ENCODE data around the gene ARL6IP6. TPM values are rescaled to one million over a fixed set of nuclear protein-coding genes. Genes with fewer than 3 reads are reported as not detected.

ARL6IP6 gene
- total RNA-seq, 1 experiment from 2014 or later, result 38.9 TPM

DNA sequence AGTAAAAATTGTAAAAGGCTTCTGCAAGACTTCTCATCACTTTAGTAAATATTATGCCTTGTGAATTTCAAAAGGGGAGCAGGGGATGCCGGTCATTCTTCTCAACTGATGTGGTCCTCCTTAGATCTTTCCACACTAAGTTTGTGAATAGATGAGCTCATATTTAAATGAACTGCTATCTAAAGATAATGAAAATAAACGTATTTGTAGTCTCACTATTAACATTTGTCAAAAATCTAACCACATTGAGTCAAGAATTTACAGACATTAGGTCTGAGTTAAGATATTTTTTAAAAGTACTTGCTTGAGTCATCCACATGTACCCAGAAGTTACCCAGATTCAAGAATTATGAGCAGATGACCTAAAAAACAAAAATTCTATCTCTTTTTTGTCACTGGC lies 7.7 kb upstream of the ARL6IP6 start:
- in situ Hi-C loops (cut with HindIII; ENCODE audit: low pct_unique_long_range_greater_than_20kb, low sequenced_read_pairs) (no loop called here), intact Hi-C loops (cut with micrococcal nuclease; ENCODE audit: unreplicated experiment) (no loop called here)
- TF ChIP-seq, protein P1, sequence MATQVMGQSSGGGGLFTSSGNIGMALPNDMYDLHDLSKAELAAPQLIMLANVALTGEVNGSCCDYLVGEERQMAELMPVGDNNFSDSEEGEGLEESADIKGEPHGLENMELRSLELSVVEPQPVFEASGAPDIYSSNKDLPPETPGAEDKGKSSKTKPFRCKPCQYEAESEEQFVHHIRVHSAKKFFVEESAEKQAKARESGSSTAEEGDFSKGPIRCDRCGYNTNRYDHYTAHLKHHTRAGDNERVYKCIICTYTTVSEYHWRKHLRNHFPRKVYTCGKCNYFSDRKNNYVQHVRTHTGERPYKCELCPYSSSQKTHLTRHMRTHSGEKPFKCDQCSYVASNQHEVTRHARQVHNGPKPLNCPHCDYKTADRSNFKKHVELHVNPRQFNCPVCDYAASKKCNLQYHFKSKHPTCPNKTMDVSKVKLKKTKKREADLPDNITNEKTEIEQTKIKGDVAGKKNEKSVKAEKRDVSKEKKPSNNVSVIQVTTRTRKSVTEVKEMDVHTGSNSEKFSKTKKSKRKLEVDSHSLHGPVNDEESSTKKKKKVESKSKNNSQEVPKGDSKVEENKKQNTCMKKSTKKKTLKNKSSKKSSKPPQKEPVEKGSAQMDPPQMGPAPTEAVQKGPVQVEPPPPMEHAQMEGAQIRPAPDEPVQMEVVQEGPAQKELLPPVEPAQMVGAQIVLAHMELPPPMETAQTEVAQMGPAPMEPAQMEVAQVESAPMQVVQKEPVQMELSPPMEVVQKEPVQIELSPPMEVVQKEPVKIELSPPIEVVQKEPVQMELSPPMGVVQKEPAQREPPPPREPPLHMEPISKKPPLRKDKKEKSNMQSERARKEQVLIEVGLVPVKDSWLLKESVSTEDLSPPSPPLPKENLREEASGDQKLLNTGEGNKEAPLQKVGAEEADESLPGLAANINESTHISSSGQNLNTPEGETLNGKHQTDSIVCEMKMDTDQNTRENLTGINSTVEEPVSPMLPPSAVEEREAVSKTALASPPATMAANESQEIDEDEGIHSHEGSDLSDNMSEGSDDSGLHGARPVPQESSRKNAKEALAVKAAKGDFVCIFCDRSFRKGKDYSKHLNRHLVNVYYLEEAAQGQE (IDR thresholded peaks at IDR 0.05; ENCODE audit: insufficient read depth in 1 of 2, low read depth in 2 of 2, low read length in 1 of 2), result no peak
- TF ChIP-seq TCF7L2 (IDR thresholded peaks at IDR 0.05; ENCODE audit: low read depth, low read length) (no peak), POLR2AphosphoS5 (IDR thresholded peaks at IDR 0.05; ENCODE audit: low read depth, low read length) (no peak), SIN3A (IDR thresholded peaks at IDR 0.05; ENCODE audit: borderline replicate concordance, insufficient read depth, low read depth, low read length) (no peak)
- TF ChIP-seq, protein P2, sequence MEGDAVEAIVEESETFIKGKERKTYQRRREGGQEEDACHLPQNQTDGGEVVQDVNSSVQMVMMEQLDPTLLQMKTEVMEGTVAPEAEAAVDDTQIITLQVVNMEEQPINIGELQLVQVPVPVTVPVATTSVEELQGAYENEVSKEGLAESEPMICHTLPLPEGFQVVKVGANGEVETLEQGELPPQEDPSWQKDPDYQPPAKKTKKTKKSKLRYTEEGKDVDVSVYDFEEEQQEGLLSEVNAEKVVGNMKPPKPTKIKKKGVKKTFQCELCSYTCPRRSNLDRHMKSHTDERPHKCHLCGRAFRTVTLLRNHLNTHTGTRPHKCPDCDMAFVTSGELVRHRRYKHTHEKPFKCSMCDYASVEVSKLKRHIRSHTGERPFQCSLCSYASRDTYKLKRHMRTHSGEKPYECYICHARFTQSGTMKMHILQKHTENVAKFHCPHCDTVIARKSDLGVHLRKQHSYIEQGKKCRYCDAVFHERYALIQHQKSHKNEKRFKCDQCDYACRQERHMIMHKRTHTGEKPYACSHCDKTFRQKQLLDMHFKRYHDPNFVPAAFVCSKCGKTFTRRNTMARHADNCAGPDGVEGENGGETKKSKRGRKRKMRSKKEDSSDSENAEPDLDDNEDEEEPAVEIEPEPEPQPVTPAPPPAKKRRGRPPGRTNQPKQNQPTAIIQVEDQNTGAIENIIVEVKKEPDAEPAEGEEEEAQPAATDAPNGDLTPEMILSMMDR (IDR thresholded peaks at IDR 0.05), result no peak
- POLR2A ChIA-PET, result interaction anchor here (0.6 kb wide), 1 partner anchor 10 kb away, joined by 4 read pairs; no protein-coding TSS in a partner anchor
- BruUV-seq (replicated peaks), result no TSS peak
- Histone ChIP-seq H3K36me3 (ENCODE audit: control insufficient read depth, insufficient read depth, low read length) (peaks cover 52% of the 10 kb centered on the region), H3K27ac (ENCODE audit: low read length) (no peak overlapping the region), H3K4me1 (ENCODE audit: control insufficient read depth, insufficient read depth, low read length) (peaks cover 16% of the 10 kb centered on the region), H3K27me3 (ENCODE audit: control insufficient read depth, insufficient read depth, low read length) (no peaks in the 10 kb centered on the region), H3K9me3 (ENCODE audit: control insufficient read depth, insufficient read depth, low read depth, low read length) (no peaks in the 10 kb centered on the region; the same call in 1 of the 2 replicates), H3K4me3 (ENCODE audit: low read depth in 2 of 2, low read length in 2 of 2) (no peak overlapping the region)
- ATAC-seq, result no peak
- CTCF ChIA-PET, result no interaction called here
- no peak for DNase-seq (ENCODE audit: low read depth, low spot score)

DNA sequence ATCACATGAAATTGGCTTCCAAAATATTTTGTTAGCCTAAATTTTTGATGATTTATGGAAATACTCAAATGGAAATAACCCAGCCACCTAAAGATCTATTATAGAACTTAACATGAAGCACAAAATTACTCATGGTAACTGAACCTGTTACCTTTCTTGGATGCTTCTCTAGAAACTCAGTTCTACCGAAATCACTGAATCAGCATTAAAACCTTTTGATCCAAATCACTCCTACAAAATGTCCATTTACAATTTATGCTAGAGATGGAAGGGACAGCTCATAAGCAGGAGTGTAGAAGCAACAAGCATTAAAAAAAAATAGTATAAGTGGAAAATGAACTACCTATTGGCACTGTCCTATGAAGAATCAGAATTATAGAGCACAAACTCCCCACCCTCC lies 3.3 kb upstream of the ARL6IP6 start:
- Histone ChIP-seq H3K4me1 (ENCODE audit: control insufficient read depth, insufficient read depth, low read length) (peaks cover 27% of the 10 kb centered on the region), H3K36me3 (ENCODE audit: control insufficient read depth, insufficient read depth, low read length) (peaks cover 57% of the 10 kb centered on the region), H3K27me3 (ENCODE audit: control insufficient read depth, insufficient read depth, low read length) (no peaks in the 10 kb centered on the region), H3K4me3 (ENCODE audit: low read depth in 2 of 2, low read length in 2 of 2) (peak overlapping the region in 1 of 2 experiments; percentile 96; a peak in 1 of 4 replicates), H3K9me3 (ENCODE audit: control insufficient read depth, insufficient read depth, low read depth, low read length) (no peaks in the 10 kb centered on the region), H3K27ac (ENCODE audit: low read length) (no peak overlapping the region)
- in situ Hi-C loops (cut with HindIII; ENCODE audit: low pct_unique_long_range_greater_than_20kb, low sequenced_read_pairs) (no loop called here), intact Hi-C loops (cut with micrococcal nuclease; ENCODE audit: unreplicated experiment) (no loop called here)
- ChIA-PET POLR2A (interaction anchor here (1.1 kb wide), 1 partner anchor 539 kb away, joined by 9 read pairs; the partner anchor contains the start of gene STAM2), CTCF (interaction anchor here (0.7 to 0.8 kb wide), 2 partner anchors 28 to 80 kb away, joined by 5 to 10 read pairs; no protein-coding TSS in a partner anchor)
- ATAC-seq, result no peak
- TF ChIP-seq, protein P1 (IDR thresholded peaks at IDR 0.05; ENCODE audit: insufficient read depth in 1 of 2, low read depth in 2 of 2, low read length in 1 of 2), result no peak
- TF ChIP-seq POLR2AphosphoS5 (IDR thresholded peaks at IDR 0.05; ENCODE audit: low read depth, low read length), result no peak
- TF ChIP-seq, protein P2 (IDR thresholded peaks at IDR 0.05), result no peak
- no peak for TF ChIP-seq TCF7L2 (IDR thresholded peaks at IDR 0.05; ENCODE audit: low read depth, low read length)
- no peak for TF ChIP-seq SIN3A (IDR thresholded peaks at IDR 0.05; ENCODE audit: borderline replicate concordance, insufficient read depth, low read depth, low read length)
- no TSS peak for BruUV-seq (replicated peaks)
- no peak for DNase-seq (ENCODE audit: low read depth, low spot score)

Measured in Panc1 (cell line).